MM.1S (cell line): ENCODE measurements around the gene LILRA6.

Experiments used
- CTCF ChIP-seq: fragments of 300-600 bp; sonication (generic); IDR thresholded peaks from 2 replicates; pipeline ENCODE4 v1.5.1; 2016; ENCODE audit warnings: antibody characterized with exemption, low read length, mixed read lengths
- EZH2 ChIP-seq: fragments of 300-600 bp; sonication (generic); optimal IDR thresholded peaks from 2 replicates; pipeline ENCODE3; 2017; ENCODE audit warnings: low read depth, mild to moderate bottlenecking, antibody characterized with exemption, low read length, mixed read lengths
- EZH2phosphoT487 ChIP-seq: fragments of 300-600 bp; sonication (generic); IDR thresholded peaks from 2 replicates; pipeline ENCODE4 v1.6.1; 2018; ENCODE audit warnings: antibody characterized with exemption, low read length

GRCh38 chr19:54189735-54190502 is 52.7 kb downstream of the LILRA6 start:
- TF ChIP-seq CTCF, result no peak
- no peak for TF ChIP-seq EZH2phosphoT487
- no peak for TF ChIP-seq EZH2
